ENCODE data around the gene DMRT1.
"Not testable (repeated sequence)": the region's sequence is repeated elsewhere in the genome, so short reads cannot be mapped to it uniquely, and the experiment has no call there.

The DMRT1 gene

DNA sequence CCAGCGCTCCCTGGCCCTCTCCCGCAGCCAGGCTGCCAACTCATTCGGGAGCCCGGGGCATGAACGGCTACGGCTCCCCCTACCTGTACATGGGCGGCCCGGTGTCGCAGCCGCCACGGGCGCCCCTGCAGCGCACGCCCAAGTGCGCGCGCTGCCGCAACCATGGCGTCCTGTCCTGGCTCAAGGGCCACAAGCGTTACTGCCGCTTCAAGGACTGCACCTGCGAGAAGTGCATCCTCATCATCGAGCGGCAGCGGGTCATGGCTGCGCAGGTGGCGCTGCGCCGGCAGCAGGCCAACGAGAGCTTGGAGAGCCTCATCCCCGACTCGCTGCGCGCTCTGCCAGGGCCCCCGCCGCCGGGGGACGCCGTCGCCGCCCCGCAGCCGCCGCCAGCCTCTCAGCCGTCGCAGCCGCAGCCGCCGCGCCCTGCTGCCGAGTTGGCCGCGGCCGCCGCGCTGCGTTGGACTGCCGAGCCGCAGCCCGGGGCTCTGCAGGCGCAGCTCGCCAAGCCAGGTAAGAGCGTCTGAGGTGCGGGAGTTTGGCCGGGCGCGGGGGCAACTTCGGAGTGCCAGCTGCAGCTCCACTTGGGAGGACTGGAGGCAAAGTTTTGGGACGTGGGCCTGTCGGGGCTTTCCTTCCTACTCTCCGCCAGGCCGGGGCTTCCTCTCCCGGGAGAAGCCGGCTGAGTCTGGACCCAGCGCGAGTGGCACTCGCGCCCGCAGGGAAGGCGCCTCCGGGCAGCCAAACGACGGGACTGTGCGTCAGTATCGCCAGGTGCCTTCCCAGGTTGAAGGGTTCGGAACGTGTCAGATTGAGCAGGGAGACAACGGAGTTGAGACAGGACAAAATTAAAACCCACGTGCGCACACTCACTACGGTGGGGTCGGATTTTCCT, 135.7 kb downstream of the DMRT1 start:
- Mint-ChIP-seq H3K4me1 (ENCODE audit: low read depth) (peaks cover 19% of the 10 kb centered on the region), H3K27me3 (peaks cover 84% of the 10 kb centered on the region)

DNA sequence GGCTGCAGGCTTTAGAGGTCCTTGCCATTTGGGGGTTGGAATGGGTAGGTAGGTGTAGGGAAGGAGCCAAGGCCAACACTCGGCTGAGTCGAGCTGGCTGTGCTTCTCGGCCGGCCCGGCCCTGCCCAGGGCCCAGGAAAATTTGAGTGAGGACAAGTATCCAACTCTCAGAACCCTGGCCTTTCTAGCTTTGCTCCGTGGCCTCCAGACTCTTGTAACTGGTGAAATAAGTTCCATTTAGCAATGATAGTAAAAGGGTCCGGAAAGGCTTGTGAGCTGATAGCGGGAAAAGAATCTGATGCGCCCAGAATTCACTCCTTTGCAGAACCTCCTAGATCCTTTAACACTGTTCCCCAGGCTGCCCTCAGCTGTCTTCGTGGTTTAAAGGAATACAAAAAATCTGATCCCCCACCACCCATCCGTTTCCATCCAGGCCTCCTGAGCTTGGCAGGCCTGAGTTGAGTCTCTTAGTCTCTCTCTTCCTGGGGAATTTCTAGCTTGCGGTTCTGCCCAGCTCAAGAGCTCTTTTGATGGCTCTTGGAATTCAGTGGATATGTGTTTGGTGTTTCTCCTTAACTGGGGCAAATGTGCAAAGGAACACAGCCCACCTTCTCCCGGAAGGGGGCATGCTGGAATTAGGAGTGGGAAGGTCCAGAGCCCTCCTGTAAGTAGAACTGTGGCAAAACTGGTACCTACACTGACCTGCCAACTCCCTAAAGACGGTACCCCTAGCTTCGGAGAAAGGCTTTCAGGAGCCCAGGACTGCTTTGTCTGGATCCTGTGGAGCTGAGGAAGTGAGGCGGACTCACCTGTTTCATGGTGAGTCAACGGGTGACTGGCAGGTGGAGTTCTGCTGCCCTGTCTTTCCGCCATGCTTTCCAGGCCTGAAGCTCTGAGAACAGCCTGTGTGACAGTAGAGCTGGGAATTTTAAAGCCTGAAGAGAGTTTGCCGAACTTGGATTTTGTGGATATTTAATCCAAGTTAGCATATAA, 136.6 kb downstream of the DMRT1 start:
- Mint-ChIP-seq H3K27ac (no peak overlapping the region), H3K36me3 (ENCODE audit: low read depth) (no peaks in the 10 kb centered on the region), H3K4me3 (no peak overlapping the region), H3K9me3 (no peaks in the 10 kb centered on the region), H3K27me3 (peaks cover 86% of the 10 kb centered on the region), H3K4me1 (ENCODE audit: low read depth) (peaks cover 17% of the 10 kb centered on the region)

More for the DNA sequence above, 135.7 kb downstream of the DMRT1 start:
- H3K9me3 Mint-ChIP-seq: no peaks in the 10 kb centered on the region
- no peaks in the 10 kb centered on the region for H3K36me3 Mint-ChIP-seq (ENCODE audit: low read depth)
- no peak overlapping the region for H3K27ac Mint-ChIP-seq
- no peak overlapping the region for H3K4me3 Mint-ChIP-seq

DNA sequence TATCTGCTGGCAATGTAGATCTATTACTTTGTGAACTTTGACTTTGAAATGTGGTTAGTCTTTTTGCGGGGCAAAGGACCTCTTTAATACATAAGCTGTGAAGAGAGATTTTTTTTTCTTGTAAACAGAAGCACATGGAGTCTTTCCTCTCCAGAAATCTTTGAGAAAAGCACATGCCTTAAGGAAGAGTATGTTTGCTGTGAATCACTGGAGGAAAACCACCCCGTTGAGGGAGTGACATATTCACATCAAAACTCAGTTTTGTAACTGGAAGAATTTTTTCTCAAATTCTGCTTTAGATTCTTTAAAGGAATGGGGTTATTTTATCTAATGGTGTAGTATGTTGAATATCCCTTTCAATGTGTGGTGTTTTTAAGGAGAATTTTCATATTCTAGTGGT, 138.5 kb downstream of the DMRT1 start:
- Mint-ChIP-seq H3K4me3 (no peak overlapping the region), H3K27me3 (peaks cover 86% of the 10 kb centered on the region), H3K9me3 (no peaks in the 10 kb centered on the region), H3K36me3 (ENCODE audit: low read depth) (no peaks in the 10 kb centered on the region), H3K27ac (no peak overlapping the region), H3K4me1 (ENCODE audit: low read depth) (peaks cover 5% of the 10 kb centered on the region)

DNA sequence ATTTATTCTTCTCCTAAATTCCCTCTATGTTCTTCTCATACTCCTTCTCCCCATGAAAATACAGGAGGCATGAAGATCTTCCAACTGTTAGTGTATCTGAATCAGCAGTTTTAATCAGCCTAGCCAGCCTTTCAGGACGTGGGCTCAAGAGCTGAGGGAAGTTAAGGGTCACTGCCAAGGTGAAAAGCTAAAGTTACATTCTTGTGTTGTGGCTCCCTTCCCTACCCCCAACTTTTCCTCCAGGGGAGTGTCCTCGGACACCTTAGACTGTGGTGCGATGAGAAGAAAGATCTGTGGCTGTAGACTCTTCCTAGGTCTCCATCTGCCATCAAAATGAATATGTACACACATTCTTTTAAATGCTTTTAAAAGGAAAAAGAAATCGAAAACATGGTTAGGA, 139.1 kb downstream of the DMRT1 start:
- Mint-ChIP-seq H3K27me3 (peaks cover 83% of the 10 kb centered on the region), H3K4me3 (no peak overlapping the region), H3K9me3 (no peaks in the 10 kb centered on the region), H3K4me1 (ENCODE audit: low read depth) (peaks cover 5% of the 10 kb centered on the region), H3K36me3 (ENCODE audit: low read depth) (no peaks in the 10 kb centered on the region), H3K27ac (no peak overlapping the region)

DNA sequence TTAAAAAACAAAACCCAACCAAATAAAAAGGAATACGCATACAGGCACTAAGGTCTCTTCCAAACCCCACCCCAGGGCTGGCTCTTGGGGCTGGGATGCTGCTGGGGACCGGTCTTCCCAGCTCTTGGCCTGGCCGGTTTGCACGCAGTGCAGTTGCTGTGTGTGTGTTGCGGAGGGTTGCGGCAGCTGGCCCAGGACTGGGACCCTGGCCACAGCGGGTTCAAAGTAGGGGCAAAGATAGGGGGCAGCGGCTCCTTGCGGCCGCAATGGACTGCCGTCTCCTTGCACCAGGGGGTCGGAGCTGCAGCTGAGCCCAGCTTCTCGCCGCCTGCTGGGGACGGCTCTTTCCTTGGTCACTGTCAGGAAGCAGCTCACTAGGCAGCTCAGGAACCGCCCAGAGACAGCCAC, 140.0 kb downstream of the DMRT1 start:
- H3K4me3 Mint-ChIP-seq: no peak overlapping the region
- no peak overlapping the region for H3K27ac Mint-ChIP-seq
- H3K27me3 Mint-ChIP-seq: peaks cover 87% of the 10 kb centered on the region
- no peaks in the 10 kb centered on the region for H3K9me3 Mint-ChIP-seq
- no peaks in the 10 kb centered on the region for H3K36me3 Mint-ChIP-seq (ENCODE audit: low read depth)
- H3K4me1 Mint-ChIP-seq (ENCODE audit: low read depth): no peaks in the 10 kb centered on the region

DNA sequence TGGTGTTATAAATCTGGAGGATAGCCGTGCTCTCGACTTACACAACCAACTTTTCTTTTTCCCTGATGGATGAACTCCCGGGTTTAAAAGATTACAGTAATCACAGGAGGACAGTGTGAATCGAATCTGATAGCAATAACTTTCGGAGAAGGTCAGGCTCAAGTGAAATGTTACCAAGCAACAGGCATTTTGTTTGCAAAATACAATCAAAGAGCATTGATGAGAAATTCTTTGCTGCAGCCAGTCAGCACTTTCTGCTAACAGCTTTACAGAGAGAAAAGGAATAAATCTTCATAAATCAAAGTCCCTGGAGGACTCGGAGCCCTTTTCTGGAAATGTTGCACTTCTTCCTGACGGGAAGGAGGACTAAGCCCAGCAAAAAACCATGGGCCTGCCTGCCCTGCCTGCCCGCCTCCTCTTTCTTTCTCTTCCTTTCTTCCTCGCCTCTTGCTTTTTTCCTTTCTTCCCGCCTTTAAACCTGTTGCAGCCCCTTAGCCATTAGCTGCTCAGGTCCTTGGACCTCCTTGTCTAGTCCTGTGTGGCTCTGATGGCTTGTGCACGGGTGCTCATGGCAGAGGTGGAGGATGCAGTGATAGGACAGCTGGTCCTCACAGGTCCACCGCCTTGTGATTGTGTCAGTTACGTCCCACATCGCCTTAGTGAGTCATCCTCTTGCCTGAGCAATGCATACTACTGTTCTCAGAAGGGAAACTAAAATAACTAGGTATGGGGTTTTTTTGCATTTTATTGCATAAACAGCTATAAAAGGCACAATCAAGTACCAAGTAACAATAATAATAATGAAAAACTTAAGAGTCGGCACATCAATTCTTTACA, 141.1 kb downstream of the DMRT1 start:
- H3K9me3 Mint-ChIP-seq: no peaks in the 10 kb centered on the region
- H3K4me1 Mint-ChIP-seq (ENCODE audit: low read depth): no peaks in the 10 kb centered on the region
- H3K36me3 Mint-ChIP-seq (ENCODE audit: low read depth): no peaks in the 10 kb centered on the region
- H3K27me3 Mint-ChIP-seq: peaks cover 90% of the 10 kb centered on the region
- H3K27ac Mint-ChIP-seq: no peak overlapping the region
- no peak overlapping the region for H3K4me3 Mint-ChIP-seq

DNA sequence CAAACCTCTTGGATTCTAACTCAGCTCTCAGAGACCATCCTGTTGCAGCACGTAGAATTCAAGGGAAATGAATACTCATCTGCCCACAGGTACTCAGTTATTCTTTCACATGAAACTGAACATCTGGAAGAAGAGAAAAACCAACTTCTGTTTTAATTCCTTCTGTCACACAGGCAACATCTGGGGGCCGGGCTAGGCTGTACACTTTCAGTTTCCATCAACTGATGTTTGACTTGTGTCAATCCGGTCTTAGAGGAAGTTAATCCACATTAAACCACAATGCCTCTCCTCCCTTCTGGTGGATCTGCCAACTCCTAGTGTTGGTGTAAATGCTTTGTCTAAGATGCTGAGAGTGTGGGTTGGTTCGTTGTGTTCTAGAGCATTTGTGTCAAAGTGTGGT, 152.5 kb downstream of the DMRT1 start:
- Mint-ChIP-seq H3K9me3 (no peaks in the 10 kb centered on the region), H3K4me3 (no peak overlapping the region), H3K27me3 (peaks cover 38% of the 10 kb centered on the region), H3K36me3 (ENCODE audit: low read depth) (no peaks in the 10 kb centered on the region), H3K27ac (peak overlapping the region; percentile 45), H3K4me1 (ENCODE audit: low read depth) (peaks cover 3% of the 10 kb centered on the region)

DNA sequence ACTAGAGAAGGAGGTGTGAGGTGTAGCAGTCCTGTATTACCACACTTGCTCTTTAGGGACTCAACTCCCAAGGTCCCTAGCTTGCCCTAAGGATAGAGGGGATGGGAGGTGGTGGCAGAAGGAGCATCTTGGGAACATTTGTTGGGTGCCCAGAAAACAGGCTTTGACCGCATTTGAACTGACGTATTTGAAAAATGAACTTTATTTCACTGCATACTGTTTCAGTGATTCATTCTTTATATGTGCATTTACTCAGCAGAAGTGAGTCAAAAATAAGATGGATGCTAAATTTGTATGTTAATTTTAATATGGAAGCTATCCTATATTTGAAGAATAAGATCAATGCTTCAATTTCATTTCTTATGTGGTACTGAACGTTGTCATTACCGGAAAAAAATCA, 153.7 kb downstream of the DMRT1 start:
- Mint-ChIP-seq H3K27ac (no peak overlapping the region), H3K4me1 (ENCODE audit: low read depth) (peaks cover 3% of the 10 kb centered on the region), H3K9me3 (no peaks in the 10 kb centered on the region), H3K36me3 (ENCODE audit: low read depth) (no peaks in the 10 kb centered on the region), H3K27me3 (peaks cover 28% of the 10 kb centered on the region), H3K4me3 (no peak overlapping the region)

DNA sequence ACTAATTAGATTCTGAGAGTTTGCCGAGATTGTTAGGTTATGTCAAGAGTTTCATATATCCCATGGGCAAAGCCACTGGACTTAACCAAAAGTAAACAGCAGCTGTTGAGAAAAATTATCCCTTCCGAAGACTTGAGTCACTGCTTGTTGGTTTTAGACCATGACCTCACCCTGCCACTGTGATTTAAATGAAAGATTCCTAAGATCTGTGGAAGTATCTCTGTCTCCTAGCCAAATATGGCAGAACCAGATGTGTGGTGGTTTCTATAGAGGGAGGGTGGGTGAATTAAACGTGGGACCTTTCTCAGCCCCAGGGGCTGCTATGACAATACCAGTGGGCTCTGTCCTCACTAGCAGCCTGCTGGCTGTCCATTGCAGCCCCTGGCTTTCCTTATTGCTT, 154.3 kb downstream of the DMRT1 start:
- H3K4me1 Mint-ChIP-seq (ENCODE audit: low read depth): peaks cover 3% of the 10 kb centered on the region
- no peaks in the 10 kb centered on the region for H3K36me3 Mint-ChIP-seq (ENCODE audit: low read depth)
- no peaks in the 10 kb centered on the region for H3K9me3 Mint-ChIP-seq
- H3K27ac Mint-ChIP-seq: no peak overlapping the region
- H3K4me3 Mint-ChIP-seq: no peak overlapping the region
- peaks cover 25% of the 10 kb centered on the region for H3K27me3 Mint-ChIP-seq

DNA sequence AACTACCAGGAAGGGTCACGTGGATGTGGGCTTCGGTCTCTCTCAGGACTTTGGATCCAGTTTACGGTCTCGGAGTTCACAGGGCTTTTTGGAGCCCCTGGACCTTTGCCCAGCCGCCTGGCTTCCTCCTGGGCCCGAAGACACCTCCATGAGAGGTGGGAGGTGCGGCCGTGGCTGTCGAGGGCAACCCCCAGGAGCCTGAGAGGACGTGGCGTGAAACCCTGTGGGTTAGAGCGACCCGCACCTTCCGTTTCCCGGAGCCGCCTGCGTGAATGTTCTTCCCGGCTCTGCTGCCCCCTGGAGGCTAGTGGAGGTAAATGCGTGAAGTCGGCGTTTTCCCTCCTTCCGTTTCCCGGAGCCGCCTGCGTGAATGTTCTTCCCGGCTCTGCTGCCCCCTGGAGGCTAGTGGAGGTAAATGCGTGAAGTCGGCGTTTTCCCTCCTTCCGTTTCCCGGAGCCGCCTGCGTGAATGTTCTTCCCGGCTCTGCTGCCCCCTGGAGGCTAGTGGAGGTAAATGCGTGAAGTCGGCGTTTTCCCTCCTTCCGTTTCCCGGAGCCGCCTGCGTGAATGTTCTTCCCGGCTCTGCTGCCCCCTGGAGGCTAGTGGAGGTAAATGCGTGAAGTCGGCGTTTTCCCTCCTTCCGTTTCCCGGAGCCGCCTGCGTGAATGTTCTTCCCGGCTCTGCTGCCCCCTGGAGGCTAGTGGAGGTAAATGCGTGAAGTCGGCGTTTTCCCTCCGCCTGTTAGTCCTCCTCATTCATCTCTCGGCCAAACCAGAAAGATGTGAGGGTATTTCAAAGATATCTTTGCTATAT, 157.0 kb downstream of the DMRT1 start:
- H3K4me3 Mint-ChIP-seq; H3K4me1 Mint-ChIP-seq (ENCODE audit: low read depth); H3K27ac Mint-ChIP-seq; H3K36me3 Mint-ChIP-seq (ENCODE audit: low read depth); H3K27me3 Mint-ChIP-seq; H3K9me3 Mint-ChIP-seq: not testable (repeated sequence)

DNA sequence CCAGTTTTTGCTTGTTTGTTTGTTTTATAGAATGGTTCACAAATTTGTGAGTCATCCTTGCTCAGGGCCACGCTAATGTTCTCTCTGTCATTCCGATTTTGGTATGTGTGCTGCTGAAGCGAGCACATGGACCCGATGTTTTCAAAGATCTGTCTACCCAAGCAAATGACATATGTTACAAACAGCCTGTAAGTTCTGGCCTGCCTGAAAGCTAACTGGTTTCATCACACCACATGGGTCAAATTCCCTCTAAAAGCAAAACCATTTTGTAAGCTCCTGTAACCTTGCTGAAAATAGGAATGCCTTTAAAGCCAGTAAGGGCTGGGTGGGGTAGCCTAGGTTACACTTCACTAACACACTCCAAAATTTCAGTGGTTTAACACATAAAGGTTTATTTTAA, 160.3 kb downstream of the DMRT1 start:
- Mint-ChIP-seq H3K4me3 (no peak overlapping the region), H3K4me1 (ENCODE audit: low read depth) (peaks cover 6% of the 10 kb centered on the region), H3K36me3 (ENCODE audit: low read depth) (no peaks in the 10 kb centered on the region), H3K27ac (no peak overlapping the region), H3K9me3 (no peaks in the 10 kb centered on the region), H3K27me3 (peaks cover 20% of the 10 kb centered on the region)

DNA sequence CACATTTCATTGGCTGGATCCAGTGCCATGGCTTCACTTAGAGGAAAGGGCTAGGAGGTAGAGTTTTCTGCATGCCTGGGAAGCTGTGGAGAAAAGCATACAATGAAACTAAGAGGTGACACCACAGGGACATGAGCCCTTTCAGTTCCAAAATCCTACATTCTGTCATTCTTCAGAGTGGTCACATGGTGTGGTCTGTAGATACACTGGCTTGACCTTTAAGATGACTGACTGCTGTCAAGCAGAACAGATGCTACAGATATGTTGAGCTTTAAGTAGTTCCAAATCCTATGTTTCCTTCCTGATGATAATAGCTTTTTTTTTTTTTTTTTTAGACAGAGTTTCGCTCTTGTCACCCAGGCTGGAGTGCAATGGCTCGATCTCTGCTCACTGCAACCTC, 161.2 kb downstream of the DMRT1 start:
- Mint-ChIP-seq H3K4me3 (no peak overlapping the region), H3K4me1 (ENCODE audit: low read depth) (peaks cover 6% of the 10 kb centered on the region), H3K27ac (no peak overlapping the region), H3K36me3 (ENCODE audit: low read depth) (no peaks in the 10 kb centered on the region), H3K9me3 (no peaks in the 10 kb centered on the region), H3K27me3 (peaks cover 28% of the 10 kb centered on the region)

DNA sequence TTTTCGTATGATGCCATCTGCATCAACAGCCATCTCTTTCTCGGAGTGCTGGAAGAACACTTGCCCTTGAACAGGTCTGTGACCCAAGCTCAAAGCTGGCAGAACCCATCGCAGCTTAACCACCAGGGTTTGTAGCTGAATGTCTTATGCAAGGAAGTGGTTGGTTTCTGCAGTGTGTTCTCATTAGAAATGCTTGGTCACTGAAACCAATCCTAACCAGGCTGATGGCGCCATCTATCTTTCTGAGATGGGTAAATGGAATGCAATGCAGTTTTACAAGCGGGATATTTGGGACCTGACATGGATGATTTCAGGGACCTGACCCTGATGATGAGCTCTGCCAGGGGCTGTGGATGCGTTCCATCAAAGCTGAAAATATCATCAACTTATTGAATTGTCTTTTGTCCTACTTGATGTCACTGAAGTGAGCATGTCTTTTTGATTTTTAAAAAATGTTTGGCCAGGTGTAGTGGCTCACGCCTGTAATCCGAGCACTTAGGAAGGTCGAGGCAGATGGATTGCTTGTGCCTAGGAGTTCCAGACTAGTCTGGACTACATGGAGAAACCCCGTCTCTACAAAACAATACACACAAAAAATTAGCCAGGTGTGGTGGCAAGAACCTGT, 163.7 kb downstream of the DMRT1 start:
- Mint-ChIP-seq H3K9me3 (no peaks in the 10 kb centered on the region), H3K36me3 (ENCODE audit: low read depth) (no peaks in the 10 kb centered on the region), H3K27me3 (peaks cover 46% of the 10 kb centered on the region), H3K4me3 (no peak overlapping the region), H3K4me1 (ENCODE audit: low read depth) (peaks cover 6% of the 10 kb centered on the region), H3K27ac (no peak overlapping the region)
